Measurements from ENCODE around the gene CASZ1.

The CASZ1 gene

GRCh38 chr1:10724948-10725847 is 71.2 kb downstream of the CASZ1 start:
- DNase-seq = no peak

- DNase-seq = no peak
Measured at GRCh38 chr1:10724511-10724910, 71.9 kb downstream of the CASZ1 start.

- no peak for DNase-seq
Measured at GRCh38 chr1:10724052-10724494, 72.4 kb downstream of the CASZ1 start.

GRCh38 chr1:10723317-10723716 is 73.1 kb downstream of the CASZ1 start:
- no peak for DNase-seq

GRCh38 chr1:10722803-10723202 is 73.6 kb downstream of the CASZ1 start:
- DNase-seq = no peak

- DNase-seq = no peak
Measured at GRCh38 chr1:10721381-10722321, 74.8 kb downstream of the CASZ1 start.

- DNase-seq = no peak
Measured at GRCh38 chr1:10720635-10721034, 75.8 kb downstream of the CASZ1 start.

GRCh38 chr1:10718083-10718415 is 78.4 kb downstream of the CASZ1 start:
- DNase-seq = no peak

GRCh38 chr1:10717296-10718082 is 79.0 kb downstream of the CASZ1 start:
- DNase-seq = no peak

- DNase-seq = no peak
Measured at GRCh38 chr1:10716840-10717239, 79.6 kb downstream of the CASZ1 start.

- no peak for DNase-seq
Measured at GRCh38 chr1:10714337-10715114, 81.9 kb downstream of the CASZ1 start.

GRCh38 chr1:10713614-10714013 is 82.8 kb downstream of the CASZ1 start:
- no peak for DNase-seq

- DNase-seq = no peak
Measured at GRCh38 chr1:10712568-10713362, 83.7 kb downstream of the CASZ1 start.

GRCh38 chr1:10710489-10710888 is 86.0 kb downstream of the CASZ1 start:
- no peak for DNase-seq

GRCh38 chr1:10709646-10710045 is 86.8 kb downstream of the CASZ1 start:
- no peak for DNase-seq

GRCh38 chr1:10709165-10709564 is 87.3 kb downstream of the CASZ1 start:
- DNase-seq = no peak

GRCh38 chr1:10708757-10709156 is 87.7 kb downstream of the CASZ1 start:
- DNase-seq = no peak

GRCh38 chr1:10707208-10707607 is 89.2 kb downstream of the CASZ1 start:
- DNase-seq = no peak

- DNase-seq = no peak
Measured at GRCh38 chr1:10706376-10706913, 90.0 kb downstream of the CASZ1 start.

- DNase-seq = no peak
Measured at GRCh38 chr1:10705953-10706352, 90.5 kb downstream of the CASZ1 start.

- DNase-seq = no peak
Measured at GRCh38 chr1:10704368-10704882, 92.0 kb downstream of the CASZ1 start.
